Activated B cell treated with CpG ODN at 0.5 μM for 24 hours (primary cell): ENCODE measurements around the gene CXCR5. TPM values are rescaled to one million over a fixed set of nuclear protein-coding genes. Genes with fewer than 3 reads are reported as not detected.

Source experiments
- ATAC-seq: fragments of 200-7000 bp; cut with Tn5 transposase; one replicate; pipeline ENCODE4 v1.10.0; 2021; ENCODE audit warnings: low read depth, mild to moderate bottlenecking, moderate library complexity
- CTCF ChIA-PET: fragments of 350-600 bp; sonication (Branson Sonifier 250); formaldehyde crosslinking; loops from one replicate; lab custom pipeline; 2021; ENCODE audit warnings: antibody characterized with exemption; lab: Charles Lee
- POLR2A ChIA-PET: fragments of 350-600 bp; sonication (Branson Sonifier 250); formaldehyde crosslinking; loops from one replicate; lab custom pipeline; 2021; ENCODE audit warnings: antibody characterized with exemption; lab: Charles Lee
- DNase-seq: peaks from one replicate; pipeline ENCODE4 v3.0.0; 2022
- H3K27ac Mint-ChIP-seq: one replicate; pipeline ENCODE4 v1.8.0; 2020; ENCODE audit warnings: mixed read lengths
- H3K27me3 Mint-ChIP-seq: one replicate; pipeline ENCODE4 v1.8.0; 2021; ENCODE audit warnings: mixed read lengths
- H3K36me3 Mint-ChIP-seq: one replicate; pipeline ENCODE4 v1.8.0; 2021; ENCODE audit warnings: low read depth, mixed read lengths
- H3K4me1 Mint-ChIP-seq: one replicate; pipeline ENCODE4 v1.8.0; 2021; ENCODE audit warnings: mixed read lengths
- H3K4me3 Mint-ChIP-seq: one replicate; pipeline ENCODE4 v1.8.0; 2020; ENCODE audit warnings: mild to moderate bottlenecking, mixed read lengths
- H3K9me3 Mint-ChIP-seq: one replicate; pipeline ENCODE4 v1.8.0; 2020; ENCODE audit warnings: mixed read lengths
- CTCF ChIP-seq: fragments of 200-600 bp; IDR thresholded peaks from one replicate; pipeline ENCODE4 v1.8.0; 2022; ENCODE audit warnings: antibody characterized with exemption, mild to moderate bottlenecking
- intact Hi-C: fragments of 100-400 bp; cut with micrococcal nuclease; formaldehyde crosslinking; loops from one replicate; pipeline ENCODE4 v1.15.1; 2024
- total RNA-seq: library from RNA; stranded (reverse); gene quantifications from 2 replicates; pipeline ENCODE4 v1.2.3, GENCODE V29; 2022

The CXCR5 gene
- total RNA-seq, 1 donor from 2014 or later: 199 TPM

- peaks cover 6% of the 10 kb centered on the region for H3K36me3 Mint-ChIP-seq
- H3K9me3 Mint-ChIP-seq: no peaks in the 10 kb centered on the region
- H3K4me1 Mint-ChIP-seq: peaks cover 94% of the 10 kb centered on the region
- H3K27ac Mint-ChIP-seq: peak overlapping the region; percentile 90
- POLR2A ChIA-PET: interaction anchor here (0.8 to 9.3 kb wide), 2 partner anchors 7 to 12 kb away, joined by 5 to 109 read pairs; partner anchors contain the start of gene BCL9L
- H3K27me3 Mint-ChIP-seq: no peaks in the 10 kb centered on the region
- no peak overlapping the region for H3K4me3 Mint-ChIP-seq
- DNase-seq (no peak), ATAC-seq (no peak)
- intact Hi-C loops: no loop called here
- CTCF ChIA-PET: interaction anchor here (1.7 kb wide), 1 partner anchor 13 kb away, joined by 4 read pairs; no protein-coding TSS in a partner anchor
- TF ChIP-seq CTCF: no peak
Measured at GRCh38 chr11:118916842-118917388, 33.2 kb downstream of the CXCR5 start.

- H3K4me3 Mint-ChIP-seq: no peak overlapping the region
- no peaks in the 10 kb centered on the region for H3K9me3 Mint-ChIP-seq
- no peak for TF ChIP-seq CTCF
- H3K27ac Mint-ChIP-seq: peak overlapping the region; percentile 90
- ChIA-PET CTCF (interaction anchor here (1.7 kb wide), 1 partner anchor 12 kb away, joined by 4 read pairs; no protein-coding TSS in a partner anchor), POLR2A (interaction anchor here (0.8 to 9.3 kb wide), 2 partner anchors 7 to 11 kb away, joined by 5 to 109 read pairs; partner anchors contain the start of gene BCL9L)
- no peak for ATAC-seq
- H3K4me1 Mint-ChIP-seq: peaks cover 87% of the 10 kb centered on the region
- no peaks in the 10 kb centered on the region for H3K27me3 Mint-ChIP-seq
- H3K36me3 Mint-ChIP-seq: peaks cover 6% of the 10 kb centered on the region
- intact Hi-C loops: no loop called here
- no peak for DNase-seq
Measured at GRCh38 chr11:118917481-118918127, 33.9 kb downstream of the CXCR5 start.

- TF ChIP-seq CTCF: no peak
- intact Hi-C loops: no loop called here
- ChIA-PET POLR2A (interaction anchor here (0.7 to 1.0 kb wide), 2 partner anchors 11 to 100 kb away, joined by 4 read pairs; partner anchors contain the start of gene RPS25), CTCF (no interaction called here)
- DNase-seq: no peak
- H3K36me3 Mint-ChIP-seq: peaks cover 6% of the 10 kb centered on the region
- H3K9me3 Mint-ChIP-seq: no peaks in the 10 kb centered on the region
- H3K4me1 Mint-ChIP-seq: peaks cover 86% of the 10 kb centered on the region
- peak overlapping the region; percentile 90 for H3K27ac Mint-ChIP-seq
- ATAC-seq: no peak
- H3K4me3 Mint-ChIP-seq: no peak overlapping the region
- H3K27me3 Mint-ChIP-seq: no peaks in the 10 kb centered on the region
Measured at GRCh38 chr11:118918128-118918685, 34.5 kb downstream of the CXCR5 start.

- no peaks in the 10 kb centered on the region for H3K9me3 Mint-ChIP-seq
- no peak for ATAC-seq
- CTCF ChIA-PET: no interaction called here
- peaks cover 6% of the 10 kb centered on the region for H3K36me3 Mint-ChIP-seq
- intact Hi-C loops: no loop called here
- POLR2A ChIA-PET: interaction anchor here (0.7 to 1.0 kb wide), 2 partner anchors 10 to 99 kb away, joined by 4 read pairs; partner anchors contain the start of gene RPS25
- no peak for TF ChIP-seq CTCF
- no peaks in the 10 kb centered on the region for H3K27me3 Mint-ChIP-seq
- H3K4me3 Mint-ChIP-seq: no peak overlapping the region
- no peak for DNase-seq
- peaks cover 88% of the 10 kb centered on the region for H3K4me1 Mint-ChIP-seq
- peak overlapping the region; percentile 69 for H3K27ac Mint-ChIP-seq
Measured at GRCh38 chr11:118918686-118919280, 35.1 kb downstream of the CXCR5 start.
